DLD1 (cell line): Measurements from ENCODE around the gene BBOX1.
"Not testable (repeated sequence)": the region's sequence is repeated elsewhere in the genome, so short reads cannot be mapped to it uniquely, and the experiment has no call there.

Experiments used
- in situ Hi-C: cut with HindIII; loops from 2 replicates; pipeline ENCODE4 v1.10.0; 2017; ENCODE audit warnings: low sequenced_read_pairs

The BBOX1 gene

DNA sequence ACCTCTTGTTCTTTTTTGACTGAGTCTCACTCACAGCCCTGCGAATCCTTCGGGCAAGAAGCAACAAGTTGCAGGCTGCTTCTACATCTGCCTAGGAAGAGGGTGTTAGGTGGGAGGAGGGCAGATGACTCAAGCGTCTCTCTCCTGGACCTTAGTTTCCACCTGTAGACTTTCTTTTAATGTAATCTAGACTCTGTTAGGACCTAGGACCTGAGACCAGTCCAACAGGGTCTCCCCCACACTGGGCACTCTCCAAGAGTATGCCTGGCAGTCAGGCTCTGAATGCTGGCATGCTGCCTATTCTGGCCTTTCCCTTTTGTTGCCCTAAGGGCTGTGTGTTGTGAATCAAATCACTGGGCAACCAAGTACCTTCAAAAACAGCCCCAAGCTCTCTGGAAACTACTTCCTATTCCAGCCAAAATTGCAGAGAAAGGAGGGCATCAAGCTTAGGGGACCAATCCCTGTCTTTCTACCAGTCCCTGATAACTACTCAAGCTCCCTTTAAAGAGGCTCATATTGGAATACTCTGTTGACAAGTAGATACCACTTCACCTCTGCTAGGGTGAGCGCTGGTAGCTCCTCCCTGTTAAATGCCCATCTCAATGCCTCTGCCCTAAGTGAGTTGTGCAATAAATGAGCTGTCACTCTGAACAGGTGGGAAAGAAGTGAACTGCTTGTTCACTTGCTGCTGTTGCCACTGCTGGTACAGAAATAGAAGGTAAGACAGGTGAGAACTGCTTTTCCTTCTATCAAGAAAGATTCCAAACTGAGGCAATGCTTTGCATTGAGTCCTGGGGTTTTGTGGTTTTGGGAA is at the start of gene BBOX1:
TSS of gene BBOX1 (plus strand) at position 514 of the 814 bp plus-strand sequence. CDS start 14,616 bp downstream, outside the sequence.
- in situ Hi-C loops, result no loop called here

DNA sequence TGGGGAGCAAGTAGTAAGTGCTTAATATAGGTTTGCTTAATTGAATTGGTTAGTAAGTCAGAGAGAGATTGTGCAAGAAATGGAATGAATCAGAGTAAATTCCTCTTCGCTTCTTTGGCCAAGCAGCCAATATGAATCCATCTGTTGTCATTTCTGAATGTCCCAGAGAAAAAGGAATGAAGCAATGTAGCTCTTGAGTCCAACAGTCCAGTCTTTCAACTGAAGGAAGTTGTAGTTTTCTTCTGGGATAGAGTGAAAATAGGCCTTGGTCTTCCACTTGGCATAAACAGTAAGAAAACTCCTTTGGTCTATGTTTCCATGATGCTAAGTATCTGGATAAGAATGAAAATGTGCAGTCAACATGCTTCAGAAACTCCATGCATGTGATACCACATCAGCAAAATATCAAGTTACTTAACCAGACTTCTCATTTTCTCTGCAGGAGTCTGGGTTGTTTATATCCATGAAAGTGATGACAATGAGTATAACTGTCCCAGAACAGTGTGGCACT is 48.5 kb upstream of the BBOX1 start:
- in situ Hi-C loops, result no loop called here

GRCh38 chr11:26993965-26994457 is 46.6 kb upstream of the BBOX1 start, which contains the start of gene FIBIN:
Gene FIBIN, plus strand, starts transcription at chr11:26994112. Its CDS starts 415 bp downstream, at chr11:26994527.
- in situ Hi-C loops, result no loop called here

DNA sequence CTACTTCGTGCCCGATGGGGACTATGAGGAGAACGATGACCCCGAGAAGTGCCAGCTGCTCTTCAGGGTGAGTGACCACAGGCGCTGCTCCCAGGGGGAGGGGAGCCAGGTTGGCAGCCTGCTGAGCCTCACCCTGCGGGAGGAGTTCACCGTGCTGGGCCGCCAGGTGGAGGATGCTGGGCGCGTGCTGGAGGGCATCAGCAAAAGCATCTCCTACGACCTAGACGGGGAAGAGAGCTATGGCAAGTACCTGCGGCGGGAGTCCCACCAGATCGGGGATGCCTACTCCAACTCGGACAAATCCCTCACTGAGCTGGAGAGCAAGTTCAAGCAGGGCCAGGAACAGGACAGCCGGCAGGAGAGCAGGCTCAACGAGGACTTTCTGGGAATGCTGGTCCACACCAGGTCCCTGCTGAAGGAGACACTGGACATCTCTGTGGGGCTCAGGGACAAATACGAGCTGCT is 46.0 kb upstream of the BBOX1 start:
- in situ Hi-C loops, result no loop called here

GRCh38 chr11:26995701-26996460 is 44.7 kb upstream of the BBOX1 start:
- in situ Hi-C loops, result no loop called here

- in situ Hi-C loops, result no loop called here
Observed at GRCh38 chr11:26997378-26997777, 43.2 kb upstream of the BBOX1 start.

- in situ Hi-C loops, result not testable (repeated sequence)
Observed at GRCh38 chr11:27001136-27001730, 39.4 kb upstream of the BBOX1 start.

- in situ Hi-C loops, result no loop called here
Observed at GRCh38 chr11:27002431-27002830, 38.2 kb upstream of the BBOX1 start.

DNA sequence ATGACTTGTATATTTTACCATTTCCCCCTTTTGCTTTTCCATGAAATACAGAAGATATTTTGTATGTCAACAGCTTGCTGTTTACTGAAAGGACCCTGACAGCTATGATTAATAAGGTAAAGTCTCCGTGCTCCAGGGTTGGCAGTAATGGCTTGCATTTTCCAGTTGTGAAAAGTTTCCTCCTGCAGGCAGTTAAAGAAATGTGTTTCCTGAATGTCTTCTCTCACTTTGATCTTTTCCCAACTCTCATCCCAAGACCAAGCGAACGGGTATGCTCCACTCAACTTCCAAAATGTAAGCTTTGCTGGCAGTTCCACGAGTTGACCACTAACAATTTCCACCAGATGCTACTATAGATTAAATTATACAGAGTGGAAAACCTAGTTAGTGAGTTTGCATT is 37.8 kb upstream of the BBOX1 start:
- in situ Hi-C loops, result no loop called here

GRCh38 chr11:27004103-27004502 is 36.5 kb upstream of the BBOX1 start:
- in situ Hi-C loops, result no loop called here

DNA sequence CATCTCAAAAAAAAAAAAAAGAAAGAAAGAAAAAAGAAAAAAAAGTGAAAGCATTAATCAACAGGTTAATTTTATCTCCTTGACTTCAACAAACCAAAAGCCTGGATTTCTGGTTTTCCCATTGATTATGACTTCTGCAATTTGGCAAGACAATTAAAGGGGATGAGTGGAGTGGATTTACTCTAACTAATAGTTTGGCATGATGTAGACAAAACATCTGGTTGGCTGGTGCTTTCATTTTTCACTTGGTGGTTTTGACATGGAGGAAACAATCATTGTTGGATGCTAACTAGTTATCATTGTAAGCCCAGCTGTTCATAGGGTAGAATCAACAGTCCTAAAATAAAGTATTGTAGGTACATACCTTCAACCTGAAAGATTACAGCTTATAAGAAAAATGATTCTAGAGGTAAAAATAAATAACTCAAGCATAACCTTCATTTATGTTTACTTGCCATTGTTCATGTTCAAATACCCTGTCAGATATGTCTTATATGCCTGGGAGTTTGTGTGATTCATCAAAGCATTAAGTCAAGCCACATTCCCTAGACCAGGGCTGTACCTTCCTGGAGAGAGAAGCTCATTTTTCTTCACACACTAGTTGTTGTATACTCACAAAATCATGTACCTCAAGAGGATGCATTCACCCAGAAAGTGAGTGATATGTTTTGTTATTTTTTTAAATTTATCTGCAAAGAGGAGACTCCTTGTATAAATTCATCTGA is 31.6 kb upstream of the BBOX1 start:
- in situ Hi-C loops, result no loop called here

DNA sequence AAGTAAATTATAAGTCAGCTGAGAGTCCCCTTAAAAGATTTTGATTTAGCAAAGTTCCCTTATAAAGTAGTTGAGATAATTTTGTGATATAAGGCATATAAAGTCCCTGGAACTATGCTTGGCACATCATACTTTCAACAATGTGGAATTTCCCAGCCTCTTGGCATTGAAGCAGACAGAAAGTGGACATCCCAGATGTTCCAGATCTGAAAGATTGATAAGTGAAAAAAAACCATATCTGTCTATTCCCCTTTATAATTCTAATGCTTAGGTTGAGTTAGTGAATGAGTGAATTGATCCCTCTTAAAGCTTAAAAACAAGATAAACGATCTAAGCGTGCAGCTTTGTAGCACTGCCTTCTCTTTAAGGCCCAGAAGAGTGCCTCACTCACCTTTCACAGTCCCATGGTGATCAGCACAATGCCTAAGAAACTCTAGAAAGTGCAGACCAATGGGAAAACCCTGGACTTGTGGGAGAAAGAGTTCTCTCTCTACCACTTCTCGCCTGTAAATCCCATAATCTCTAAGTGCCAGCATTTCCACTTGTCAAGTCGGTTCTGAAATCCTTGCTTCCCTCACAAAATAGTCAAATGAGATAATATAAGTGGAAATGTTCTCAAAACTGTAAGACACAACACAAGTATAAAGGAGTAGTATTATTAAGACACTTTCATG is 28.9 kb upstream of the BBOX1 start:
- in situ Hi-C loops, result no loop called here

- in situ Hi-C loops, result no loop called here
Observed at GRCh38 chr11:27012234-27012921, 28.2 kb upstream of the BBOX1 start.

- in situ Hi-C loops, result no loop called here
Observed at GRCh38 chr11:27013781-27014361, 26.7 kb upstream of the BBOX1 start.

DNA sequence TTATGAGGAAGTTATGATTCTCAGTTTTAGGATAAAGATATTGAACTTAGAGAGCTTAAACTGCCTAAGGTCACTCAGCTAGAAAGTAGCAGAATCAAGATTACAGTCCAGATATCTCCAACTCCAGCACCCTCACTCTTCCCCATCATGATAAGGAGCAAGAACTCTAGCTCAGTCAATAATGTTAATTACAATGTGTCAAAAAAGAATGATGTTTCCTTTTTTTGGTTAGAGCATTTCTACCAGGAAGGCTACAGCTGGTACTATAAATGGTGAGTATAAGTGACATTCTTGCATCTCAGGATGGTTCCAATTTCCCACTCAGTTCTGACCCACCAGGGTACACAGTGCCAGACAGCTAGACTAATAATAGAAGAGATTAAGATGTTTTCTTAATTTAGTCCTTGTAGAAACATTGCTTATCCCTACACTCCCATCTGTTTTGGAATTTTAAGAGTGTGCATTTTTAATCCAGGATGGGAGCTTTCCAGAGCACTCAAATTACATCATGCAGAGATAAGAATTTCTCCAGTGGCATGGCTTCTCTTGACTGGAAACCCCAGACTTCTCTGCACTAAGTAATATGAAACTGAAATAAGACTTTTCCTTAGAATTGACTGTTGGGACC is 21.6 kb upstream of the BBOX1 start:
- in situ Hi-C loops, result no loop called here

GRCh38 chr11:27020751-27021150 is 19.9 kb upstream of the BBOX1 start:
- in situ Hi-C loops, result loop anchor here (10.0 kb wide), 1 partner anchor 156 kb away; no protein-coding TSS in a partner anchor

DNA sequence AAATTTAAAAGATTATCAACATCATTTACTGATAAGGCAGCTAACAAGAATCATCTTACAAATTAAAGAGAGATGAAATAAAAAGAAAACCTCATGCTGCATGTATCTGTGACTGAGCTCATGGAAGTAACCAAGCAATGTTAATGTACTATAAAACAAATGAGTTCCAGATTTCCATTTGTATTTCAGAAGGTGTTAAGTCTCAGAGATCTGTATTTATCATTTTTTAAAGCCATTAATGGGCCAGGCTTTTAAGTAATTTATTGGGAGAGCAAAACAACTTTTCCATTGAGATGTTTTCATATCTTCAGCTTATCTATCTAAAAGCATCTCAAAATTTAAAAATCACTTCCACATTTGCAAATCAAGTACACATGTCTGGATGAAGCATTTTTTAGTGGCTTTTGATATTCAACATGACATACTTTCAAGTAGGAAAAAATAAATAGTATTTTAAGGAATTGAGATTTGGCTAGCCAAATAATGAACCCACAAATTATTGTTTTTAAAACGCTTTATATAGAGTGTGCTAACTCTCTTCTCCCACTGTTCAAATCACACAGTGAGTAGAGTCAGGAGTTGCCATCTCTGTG is 17.9 kb upstream of the BBOX1 start:
- in situ Hi-C loops, result loop anchor here (10.0 kb wide), 1 partner anchor 158 kb away; no protein-coding TSS in a partner anchor

DNA sequence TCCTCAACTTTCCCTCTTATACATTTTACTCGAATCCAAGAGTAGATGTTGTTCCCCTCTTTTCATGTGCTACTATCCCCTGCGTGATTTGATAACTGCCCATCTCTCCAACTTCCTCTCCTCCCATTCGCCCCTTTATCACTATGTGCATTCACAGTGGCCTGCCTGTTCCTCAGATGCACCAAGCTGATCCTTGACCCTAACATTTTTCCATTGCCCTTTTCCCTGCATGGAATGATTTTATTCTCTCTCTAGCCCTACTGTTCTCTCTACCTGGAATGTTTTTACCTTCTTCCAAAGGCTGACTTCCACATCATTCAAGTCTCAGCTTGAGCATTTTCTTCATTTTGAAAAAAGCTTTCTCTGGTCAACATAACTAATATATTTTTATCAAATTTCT is 15.8 kb upstream of the BBOX1 start:
- in situ Hi-C loops, result loop anchor here (10.0 kb wide), 1 partner anchor 160 kb away; no protein-coding TSS in a partner anchor
